GM21825 (cell line): ENCODE results near the gene GRXCR2.
"Not testable (repeated sequence)": the region's sequence is repeated elsewhere in the genome, so short reads cannot be mapped to it uniquely, and the experiment has no call there.

ENCODE experiments used
- ATAC-seq: cut with Tn5 transposase; IDR thresholded peaks from one replicate; pipeline ENCODE4 v1.9.1; 2021; ENCODE audit warnings: mild to moderate bottlenecking, moderate library complexity; ENCODE audit not compliant: unreplicated experiment

GRXCR2 gene

DNA sequence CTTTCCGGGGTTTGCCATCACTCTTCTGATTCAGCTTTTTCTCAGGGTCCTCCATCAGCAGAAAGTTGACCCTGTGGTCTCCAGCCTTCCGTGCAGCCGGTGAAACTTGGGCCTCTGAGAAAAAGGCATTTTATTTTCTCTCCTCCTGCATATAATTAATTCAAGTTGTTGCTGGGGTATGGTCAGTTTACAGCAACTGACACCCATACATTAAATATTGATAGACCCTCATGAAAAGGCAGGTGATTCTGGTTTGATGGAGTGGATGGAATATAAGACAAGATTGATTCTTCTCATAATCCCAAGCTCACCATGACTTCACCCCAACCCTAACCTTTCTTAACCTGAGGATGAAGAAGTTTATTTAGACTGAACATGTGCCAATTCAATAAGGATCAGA lies at the start of gene GRXCR2:
TSS of gene GRXCR2 (minus strand) at position 101 of the 400 bp plus-strand sequence. CDS start at position 55, 46 bp downstream.
- no peak for ATAC-seq

DNA sequence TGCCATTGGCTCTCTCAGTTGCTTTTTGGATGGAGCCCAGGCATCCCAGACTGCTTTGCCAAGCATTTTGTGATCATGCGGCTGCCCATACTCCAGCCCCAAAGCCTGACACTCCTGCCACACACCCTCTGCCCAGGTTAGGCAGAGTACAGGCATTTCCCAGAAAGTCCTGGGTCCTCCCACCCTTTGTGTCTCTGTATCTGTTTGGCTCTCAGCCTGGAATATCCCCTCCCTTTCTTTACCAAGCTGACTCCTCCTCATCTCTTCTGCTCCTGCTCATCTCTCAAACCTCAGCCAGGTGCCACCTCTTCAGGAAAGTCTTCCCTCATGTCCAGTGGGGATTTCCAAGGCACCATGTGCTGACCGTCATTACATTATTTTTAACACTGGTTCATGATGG lies 49.2 kb upstream of the GRXCR2 start:
- ATAC-seq: no peak

GRCh38 chr5:145921211-145921610 lies 48.4 kb upstream of the GRXCR2 start:
- ATAC-seq: no peak

GRCh38 chr5:145920542-145921210 lies 47.9 kb upstream of the GRXCR2 start:
- no peak for ATAC-seq

DNA sequence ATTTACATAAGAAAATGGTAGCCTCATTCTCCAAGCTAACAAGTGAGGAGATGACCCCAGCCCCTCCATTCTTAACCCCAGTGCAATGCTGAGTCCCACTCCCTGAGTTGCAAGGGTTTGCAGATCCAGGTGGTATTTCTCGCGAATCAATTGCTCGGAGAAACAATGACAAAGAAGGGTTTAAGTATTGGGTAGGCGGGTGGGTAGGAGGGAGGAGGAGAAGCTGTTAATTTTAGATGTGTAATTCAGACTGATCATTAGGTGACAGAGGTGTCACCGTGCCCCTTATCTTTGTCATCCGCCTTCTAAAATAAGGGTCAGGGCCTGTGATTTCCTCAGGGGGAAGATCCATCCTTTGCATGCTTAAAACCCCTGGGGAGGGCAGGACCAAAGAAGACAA lies 46.6 kb upstream of the GRXCR2 start:
- no peak for ATAC-seq

DNA sequence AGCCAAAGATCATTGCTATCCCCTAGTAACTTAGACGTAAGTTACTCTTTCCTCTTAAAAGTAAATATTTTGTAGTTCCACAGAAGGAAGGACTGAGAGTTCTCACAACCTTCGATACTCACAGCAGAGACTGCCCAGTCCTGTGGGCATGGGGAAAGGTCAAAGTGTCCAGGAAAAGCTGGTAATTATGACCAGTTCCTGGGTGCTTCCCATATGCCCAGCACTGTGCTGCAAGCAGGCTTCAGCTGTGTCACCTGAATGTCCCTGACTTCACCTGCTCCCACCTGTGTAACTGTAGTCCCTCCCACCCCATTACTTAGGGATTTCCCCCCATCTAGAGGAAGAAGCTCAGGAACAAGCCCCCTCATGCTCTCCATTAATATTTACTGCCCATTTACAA lies 45.6 kb upstream of the GRXCR2 start:
- no peak for ATAC-seq

DNA sequence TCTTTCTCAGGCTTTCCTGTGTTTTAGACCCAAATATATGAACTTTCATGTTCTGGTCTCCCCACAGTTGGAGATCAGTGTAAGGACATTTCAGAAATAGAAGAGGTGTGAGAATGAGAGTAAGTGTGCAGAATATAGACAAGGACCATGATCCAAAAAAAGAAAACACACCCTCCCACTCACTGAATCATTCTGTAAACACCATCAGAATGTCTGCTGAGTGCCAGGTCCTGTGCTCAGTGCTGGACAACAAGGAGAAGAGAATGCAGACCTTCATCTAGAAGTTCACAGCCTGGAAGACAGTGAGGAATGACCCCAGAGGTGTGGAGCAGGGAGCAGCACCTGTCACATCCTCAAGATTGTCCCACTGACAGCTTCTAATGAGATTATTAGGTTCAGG lies 44.5 kb upstream of the GRXCR2 start:
- no peak for ATAC-seq

GRCh38 chr5:145915970-145916638 lies 43.3 kb upstream of the GRXCR2 start:
- ATAC-seq: no peak

- ATAC-seq: no peak
Measured at GRCh38 chr5:145913701-145914100, 40.9 kb upstream of the GRXCR2 start.

DNA sequence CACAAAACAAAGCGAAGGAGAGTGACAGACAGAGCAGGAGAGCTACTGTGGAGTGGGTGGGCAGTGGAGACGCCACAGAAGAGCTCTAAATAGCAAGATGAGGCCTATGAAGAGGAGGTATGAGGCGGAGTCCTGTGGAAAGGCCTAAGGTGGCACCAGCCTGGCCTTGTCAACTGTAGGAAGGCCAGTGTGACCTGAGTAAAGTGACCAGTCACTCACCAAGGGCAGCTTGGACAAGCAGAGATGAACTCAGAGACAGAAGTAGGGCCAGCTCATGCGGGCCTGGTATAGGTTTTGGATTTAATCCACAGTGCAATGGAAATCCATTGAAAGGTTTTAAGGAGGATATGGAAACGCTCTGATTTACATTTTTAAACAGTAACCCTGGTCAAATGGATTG lies 39.8 kb upstream of the GRXCR2 start:
- ATAC-seq: no peak

- no peak for ATAC-seq
Measured at GRCh38 chr5:145912019-145912418, 39.2 kb upstream of the GRXCR2 start.

- no peak for ATAC-seq
Measured at GRCh38 chr5:145911164-145911563, 38.4 kb upstream of the GRXCR2 start.

DNA sequence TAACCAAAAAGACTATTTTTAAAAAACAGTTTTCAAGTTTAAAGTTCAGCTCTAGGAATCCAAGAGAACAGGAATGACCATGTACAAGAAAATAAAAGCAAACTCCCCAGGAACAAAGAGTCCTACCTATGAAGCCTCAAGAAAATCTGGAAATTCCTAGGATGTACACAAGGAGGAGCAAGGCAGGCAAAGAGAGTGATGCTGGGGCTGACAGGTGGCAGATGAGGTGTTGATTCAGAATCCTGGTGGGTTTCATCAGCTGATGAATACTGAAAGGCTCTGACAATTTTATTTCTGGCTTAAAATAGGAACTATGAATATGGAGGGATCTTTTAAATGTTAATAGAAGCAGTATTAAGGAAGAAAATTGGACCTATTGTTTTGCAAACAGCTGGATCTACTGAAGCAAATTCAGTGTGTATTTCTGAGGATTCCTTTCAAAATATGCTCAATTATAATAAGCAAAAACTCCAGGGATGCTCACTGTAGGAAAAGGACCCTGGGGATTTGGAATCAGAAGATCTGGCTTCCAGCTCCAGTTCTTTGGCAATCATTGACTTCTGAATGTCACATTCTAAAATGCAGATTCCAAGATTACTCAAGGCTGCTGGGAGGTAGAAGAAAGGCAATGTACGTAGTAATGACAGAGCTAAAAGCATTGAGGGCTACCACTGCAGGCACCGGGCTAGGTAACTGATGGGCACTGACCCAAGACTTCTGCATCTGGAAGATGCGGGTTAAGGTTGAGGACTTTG lies 35.6 kb upstream of the GRXCR2 start:
- no peak for ATAC-seq

GRCh38 chr5:145906401-145906800 lies 33.6 kb upstream of the GRXCR2 start:
- ATAC-seq: no peak

- no peak for ATAC-seq
Measured at GRCh38 chr5:145904743-145905142, 31.9 kb upstream of the GRXCR2 start.

GRCh38 chr5:145903867-145904266 lies 31.1 kb upstream of the GRXCR2 start:
- ATAC-seq: no peak

DNA sequence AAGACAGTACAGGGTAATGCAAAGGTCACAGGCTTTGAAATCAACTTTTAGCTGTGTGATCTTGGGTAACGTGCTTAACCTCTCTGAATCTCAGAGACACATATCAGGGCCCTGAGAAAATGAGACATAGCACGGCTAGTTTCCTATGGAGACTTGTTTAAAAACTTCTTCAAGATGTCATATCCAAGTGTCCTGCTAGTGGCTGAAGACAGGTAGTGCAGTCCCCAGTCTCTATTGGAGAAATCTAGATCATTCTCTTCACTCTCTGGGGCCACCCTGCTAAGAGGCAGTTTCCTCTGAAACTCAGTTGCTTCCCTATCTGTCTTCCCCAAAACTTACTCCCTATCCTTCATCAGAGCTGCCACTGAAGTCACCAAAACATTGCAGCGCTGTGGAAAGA lies 30.3 kb upstream of the GRXCR2 start:
- ATAC-seq: no peak

- no peak for ATAC-seq
Measured at GRCh38 chr5:145902421-145902820, 29.6 kb upstream of the GRXCR2 start.

DNA sequence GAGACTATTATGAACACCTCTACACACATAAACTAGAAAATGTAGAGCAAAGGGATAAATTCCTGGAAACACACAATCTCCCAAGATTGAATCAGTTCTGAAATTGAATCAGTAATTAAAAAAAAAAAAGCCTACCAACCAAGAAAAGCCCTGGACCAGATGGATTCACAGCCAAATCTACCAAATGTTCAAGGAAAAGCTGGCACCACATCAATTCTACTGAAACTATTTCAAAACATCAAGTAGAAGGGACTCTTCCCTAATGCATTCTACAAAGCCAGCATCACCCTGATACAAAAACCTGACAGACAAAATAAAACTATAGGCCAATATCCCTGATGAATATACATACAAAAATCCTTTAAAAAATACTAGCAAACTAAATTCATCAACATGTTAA lies 25.4 kb upstream of the GRXCR2 start:
- ATAC-seq: no peak

DNA sequence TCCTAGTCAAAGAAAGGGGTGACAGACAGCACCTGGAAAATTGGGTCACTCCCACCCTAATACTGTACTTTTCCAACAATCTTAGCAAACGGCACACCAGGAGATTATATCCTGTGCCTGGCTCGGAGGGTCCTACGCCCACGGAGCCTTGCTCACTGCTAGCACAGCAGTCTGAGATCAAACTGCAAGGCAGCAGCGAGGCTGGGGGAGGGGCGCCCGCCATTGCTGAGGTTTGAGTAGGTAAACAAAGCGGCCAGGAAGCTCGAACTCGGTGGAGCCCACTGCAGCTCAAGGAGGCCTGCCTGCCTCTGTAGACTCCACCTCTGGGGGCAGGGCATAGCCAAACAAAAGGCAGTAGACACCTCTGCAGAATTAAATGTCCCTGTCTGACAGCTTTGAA lies 18.6 kb upstream of the GRXCR2 start:
- ATAC-seq: not testable (repeated sequence)

GRCh38 chr5:145889611-145890010 lies 16.8 kb upstream of the GRXCR2 start:
- ATAC-seq: no peak

GRCh38 chr5:145887976-145888574 lies 15.3 kb upstream of the GRXCR2 start:
- no peak for ATAC-seq
